Mammary epithelial cell (primary cell): Measurements from ENCODE around the gene ADGRD1.

ENCODE experiments used
- CTCF ChIP-seq, 2 donors: IDR thresholded peaks in 1 of 2; conservative IDR thresholded peaks in 1 of 2; 2 replicates each; pipeline ENCODE4 v1.5.1; 2011 to 2012; ENCODE audit warnings: inconsistent platforms in 2 of 2, low read length in 2 of 2, mild to moderate bottlenecking in 2 of 2, control low read depth in 1 of 2, low read depth in 1 of 2; ENCODE audit not compliant: insufficient read depth in 1 of 2; ENCODE audit errors: extremely low read depth in 1 of 2
- EZH2 ChIP-seq: IDR thresholded peaks from 2 replicates; pipeline ENCODE4 v1.6.1; 2012; ENCODE audit warnings: low read length, inconsistent platforms, borderline replicate concordance

- TF ChIP-seq CTCF (conservative IDR thresholded peaks at IDR 0.05 in 1 of 2, IDR thresholded peaks at IDR 0.05 in 1 of 2; ENCODE audit: extremely low read depth in 1 of 2, insufficient read depth in 1 of 2, low read depth in 1 of 2, low read length in 2 of 2) = no peak
- no peak for TF ChIP-seq EZH2
Measured at GRCh38 chr12:131098178-131098981, 144.7 kb downstream of the ADGRD1 start.
